Measurements from ENCODE around the gene EPHA1. TPM values are rescaled to one million over a fixed set of nuclear protein-coding genes. Genes with fewer than 3 reads are reported as not detected.
A peak's percentile ranks its signal among the peaks of the same experiment; 100 is the strongest.
"Not testable (repeated sequence)": the region's sequence is repeated elsewhere in the genome, so short reads cannot be mapped to it uniquely, and the experiment has no call there.

EPHA1 gene
- total and polyA plus RNA-seq, 12 donors, result 0.07 to 1.3 (median 0.46) TPM; not detected in 3

DNA sequence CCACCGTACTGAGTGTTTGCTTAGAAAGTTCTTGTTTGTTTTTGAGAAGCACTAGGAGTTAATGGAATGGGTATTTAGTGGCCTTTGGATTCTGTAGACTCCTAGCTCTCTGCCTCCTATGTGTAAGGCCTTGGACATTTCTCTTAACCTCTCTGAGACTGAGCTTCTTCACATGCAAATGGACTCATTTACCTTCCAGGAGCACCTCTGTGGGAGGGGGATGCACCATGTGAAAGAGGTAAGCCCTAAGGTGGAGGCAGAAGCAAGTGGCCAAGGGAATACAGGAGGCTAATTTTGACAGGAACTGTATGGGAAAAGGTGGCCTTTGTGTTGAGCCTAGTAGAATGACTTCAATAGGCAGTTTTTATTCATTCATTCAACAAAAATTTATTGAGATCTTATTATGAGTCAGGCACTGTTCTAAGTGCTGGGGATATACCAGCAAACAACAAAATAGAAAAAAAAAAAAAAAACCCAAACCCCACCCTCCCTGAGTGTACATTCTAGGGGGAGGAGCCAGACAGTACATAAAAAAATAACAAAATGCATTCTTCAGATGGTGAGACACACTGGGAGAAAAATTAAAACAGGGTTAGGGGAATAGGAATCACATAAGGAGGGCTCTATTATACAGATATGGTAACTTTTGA, 9.2 kb upstream of the EPHA1 start:
- Histone ChIP-seq H3K36me3 (replicated peaks in 1 of 2) (no peaks in the 10 kb centered on the region), H3K27me3 (peaks cover 5% of the 10 kb centered on the region), H3K27ac (no peak overlapping the region), H3K4me3 (no peak overlapping the region), H3K9me3 (replicated peaks in 1 of 3) (no peaks in the 10 kb centered on the region), H3K4me1 (replicated peaks in 1 of 2) (no peaks in the 10 kb centered on the region)
- intact Hi-C loops (cut with DNase I), result loop anchor here (2.0 to 10.0 kb wide), 4 partner anchors 36 to 177 kb away; partner anchors contain the start of gene ZYX (in 1 of the 2)
- TF ChIP-seq, protein P1, sequence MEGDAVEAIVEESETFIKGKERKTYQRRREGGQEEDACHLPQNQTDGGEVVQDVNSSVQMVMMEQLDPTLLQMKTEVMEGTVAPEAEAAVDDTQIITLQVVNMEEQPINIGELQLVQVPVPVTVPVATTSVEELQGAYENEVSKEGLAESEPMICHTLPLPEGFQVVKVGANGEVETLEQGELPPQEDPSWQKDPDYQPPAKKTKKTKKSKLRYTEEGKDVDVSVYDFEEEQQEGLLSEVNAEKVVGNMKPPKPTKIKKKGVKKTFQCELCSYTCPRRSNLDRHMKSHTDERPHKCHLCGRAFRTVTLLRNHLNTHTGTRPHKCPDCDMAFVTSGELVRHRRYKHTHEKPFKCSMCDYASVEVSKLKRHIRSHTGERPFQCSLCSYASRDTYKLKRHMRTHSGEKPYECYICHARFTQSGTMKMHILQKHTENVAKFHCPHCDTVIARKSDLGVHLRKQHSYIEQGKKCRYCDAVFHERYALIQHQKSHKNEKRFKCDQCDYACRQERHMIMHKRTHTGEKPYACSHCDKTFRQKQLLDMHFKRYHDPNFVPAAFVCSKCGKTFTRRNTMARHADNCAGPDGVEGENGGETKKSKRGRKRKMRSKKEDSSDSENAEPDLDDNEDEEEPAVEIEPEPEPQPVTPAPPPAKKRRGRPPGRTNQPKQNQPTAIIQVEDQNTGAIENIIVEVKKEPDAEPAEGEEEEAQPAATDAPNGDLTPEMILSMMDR (IDR thresholded peaks at IDR 0.05), result no peak
- TF ChIP-seq POLR2A (IDR thresholded peaks at IDR 0.05), result no peak
- 24 to 45% (median 37%) methylated on average over 1 of the region's 1 CpG for WGBS, 4 donors
- DNase-seq, result no peak

DNA sequence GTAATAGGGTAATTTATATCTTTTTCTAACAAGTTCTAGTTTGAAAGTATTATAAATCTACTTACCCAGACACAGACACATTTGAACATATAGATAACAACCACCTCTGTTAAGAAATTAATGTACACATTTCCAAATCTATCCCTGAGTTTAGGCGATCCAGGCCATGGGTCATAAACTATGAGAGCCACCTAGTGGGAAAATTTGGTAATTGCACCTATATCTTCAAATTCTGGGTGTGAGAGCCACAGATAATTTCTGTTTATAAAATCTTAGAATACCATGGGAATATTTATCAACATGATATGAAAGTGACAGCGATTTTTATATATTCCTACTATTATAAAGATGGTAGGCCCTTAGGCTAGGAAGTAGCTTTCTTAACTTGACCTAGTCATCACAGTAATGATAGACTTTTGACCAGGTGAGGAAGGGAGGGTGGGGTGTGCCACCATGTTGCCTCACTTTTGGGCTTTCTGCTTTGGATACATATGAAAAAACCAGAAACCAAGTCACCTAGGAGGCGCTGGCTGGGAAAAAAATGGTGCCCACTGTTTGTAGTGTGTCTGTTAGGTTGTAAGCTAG, 8.0 kb upstream of the EPHA1 start:
- H3K27ac ChIP-seq, result no peak overlapping the region
- intact Hi-C loops (cut with DNase I), result loop anchor here (2.0 to 10.0 kb wide), 4 partner anchors 34 to 176 kb away; partner anchors contain the start of gene ZYX (in 1 of the 2)
- no peaks in the 10 kb centered on the region for H3K36me3 ChIP-seq (replicated peaks in 1 of 2)
- no peaks in the 10 kb centered on the region for H3K9me3 ChIP-seq (replicated peaks in 1 of 3)
- H3K4me1 ChIP-seq (replicated peaks in 1 of 2), result no peaks in the 10 kb centered on the region
- TF ChIP-seq, protein P1 (IDR thresholded peaks at IDR 0.05), result peak; percentile 52 to 84 (median 68)
- no peak for TF ChIP-seq POLR2A (IDR thresholded peaks at IDR 0.05)
- no peak for DNase-seq
- no peak overlapping the region for H3K4me3 ChIP-seq
- peaks cover 16% of the 10 kb centered on the region for H3K27me3 ChIP-seq
- 0 to 5% (median 1%) methylated on average over 3 of the region's 3 CpGs for WGBS, 4 donors

DNA sequence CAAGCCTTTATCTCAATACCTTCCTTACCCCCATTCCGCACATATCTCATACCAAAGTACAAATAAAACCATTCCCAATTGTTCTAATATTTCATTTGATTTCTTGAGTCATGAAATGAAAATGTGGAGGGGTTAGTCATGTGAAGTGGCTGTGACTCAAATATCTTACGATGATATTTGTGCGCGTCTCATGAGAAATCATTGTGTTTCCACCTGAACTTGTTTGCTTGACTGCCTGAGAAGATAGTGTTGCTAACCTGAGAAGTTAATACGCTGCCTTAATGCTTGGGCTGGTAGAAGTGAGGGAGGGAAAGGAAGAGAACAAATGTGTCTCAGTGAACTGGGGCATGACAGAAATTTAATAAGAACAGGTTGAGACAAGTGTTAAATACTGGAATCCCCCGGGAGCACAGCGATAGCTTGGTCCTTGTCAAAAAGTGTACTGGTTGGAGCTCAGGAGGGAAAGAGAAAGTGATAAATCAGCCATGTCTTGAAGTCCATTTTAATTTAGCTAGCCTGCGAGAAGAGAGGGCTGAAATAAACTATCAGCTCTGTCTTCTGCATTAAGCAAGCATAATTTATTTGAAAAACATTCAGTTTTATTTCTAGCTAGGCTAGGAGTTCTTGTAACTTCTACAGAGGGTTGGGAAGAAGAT, 7.2 kb upstream of the EPHA1 start:
- DNase-seq, result no peak
- intact Hi-C loops (cut with DNase I), result loop anchor here (2.0 to 10.0 kb wide), 4 partner anchors 34 to 175 kb away; partner anchors contain the start of gene ZYX (in 1 of the 2)
- 72 to 80% (median 77%) methylated on average over 8 of the region's 8 CpGs for WGBS, 4 donors
- H3K36me3 ChIP-seq (replicated peaks in 1 of 2), result no peaks in the 10 kb centered on the region
- H3K27ac ChIP-seq, result no peak overlapping the region
- no peak for TF ChIP-seq POLR2A (IDR thresholded peaks at IDR 0.05)
- TF ChIP-seq, protein P1 (IDR thresholded peaks at IDR 0.05), result no peak
- H3K4me3 ChIP-seq, result no peak overlapping the region
- H3K4me1 ChIP-seq (replicated peaks in 1 of 2), result no peaks in the 10 kb centered on the region
- H3K27me3 ChIP-seq, result peaks cover 17% of the 10 kb centered on the region
- no peaks in the 10 kb centered on the region for H3K9me3 ChIP-seq (replicated peaks in 1 of 3)

DNA sequence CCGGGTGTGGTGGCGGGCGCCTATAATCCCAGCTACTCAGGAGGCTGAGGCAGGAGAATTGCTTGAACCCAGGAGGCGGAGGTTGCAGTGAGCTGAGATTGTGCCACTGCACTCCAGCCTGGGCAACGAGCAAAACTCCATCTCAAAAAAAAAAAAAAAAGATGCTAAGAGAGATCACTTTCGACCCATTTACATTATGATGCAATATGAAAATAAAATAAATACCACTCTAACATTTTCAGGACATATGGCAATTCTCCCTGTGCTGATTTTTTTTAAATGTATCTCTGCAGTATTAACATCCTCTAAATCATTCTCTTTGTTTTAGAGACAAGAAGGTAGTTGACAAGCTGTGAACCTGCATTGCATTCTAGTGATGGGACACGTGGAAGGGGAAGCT, 6.6 kb upstream of the EPHA1 start:
- not testable (repeated sequence) for H3K4me3 ChIP-seq; H3K9me3 ChIP-seq (replicated peaks in 1 of 3); H3K27ac ChIP-seq; H3K36me3 ChIP-seq (replicated peaks in 1 of 2); H3K4me1 ChIP-seq (replicated peaks in 1 of 2)
- WGBS, 4 donors, result 70 to 80% (median 72%) methylated on average over 7 of the region's 7 CpGs
- H3K27me3 ChIP-seq, result peaks cover 19% of the 10 kb centered on the region
- DNase-seq, result peak in 1 of 7 donors; percentile 17
- intact Hi-C loops (cut with DNase I), result loop anchor here (5.0 to 10.0 kb wide), 3 partner anchors 33 to 170 kb away; partner anchors contain the start of gene ZYX (in 1 of the 2)

Data from adrenal gland (tissue), 12 donors.